Colonic mucosa (tissue), 4 donors: ENCODE data around the gene STARD13. TPM values are rescaled to one million over a fixed set of nuclear protein-coding genes. Genes with fewer than 3 reads are reported as not detected.

ENCODE experiments used
- DNase-seq: peaks from one replicate; pipeline ENCODE4 v3.0.0-alpha.2; 2020
- H3K27ac ChIP-seq: fragments of 200-600 bp; one replicate; pipeline ENCODE4 v1.8.0; 2021
- H3K27me3 ChIP-seq: fragments of 200-600 bp; one replicate; pipeline ENCODE4 v1.8.0; 2021
- H3K36me3 ChIP-seq: fragments of 200-600 bp; one replicate; pipeline ENCODE4 v1.8.0; 2021
- H3K4me1 ChIP-seq: fragments of 200-600 bp; one replicate; pipeline ENCODE4 v1.8.0; 2021; ENCODE audit warnings: mild to moderate bottlenecking
- H3K4me3 ChIP-seq: fragments of 200-600 bp; one replicate; pipeline ENCODE4 v1.8.0; 2021
- H3K9ac ChIP-seq, 2 donors: one replicate each; pipeline ENCODE4 v1.7.0; 2013; ENCODE audit warnings: control low read depth in 2 of 2, low read depth in 2 of 2, low read length in 2 of 2
- H3K9me3 ChIP-seq: fragments of 200-600 bp; one replicate; pipeline ENCODE4 v1.8.0; 2021
- CTCF ChIP-seq: fragments of 200-600 bp; IDR thresholded peaks from one replicate; pipeline ENCODE4 v1.8.0; 2022; ENCODE audit warnings: antibody characterized with exemption, mild to moderate bottlenecking
- intact Hi-C: fragments of 100-400 bp; cut with DNase I; formaldehyde crosslinking; loops from one replicate; pipeline ENCODE4 v1.14.1; 2022
- total RNA-seq, 2 donors: library from RNA; stranded (reverse); fragmentation: NEBNext Ultra II Directional in 1 of 2; extraction: Animal tissue kit (Norgen Biotek cat#: 25700) in 1 of 2; gene quantifications; one replicate each; pipeline ENCODE4 v1.2.1, GENCODE V29; 2021
- donor health status: healthy.
- donor health status: DM: no; HTN: no; CAD: no.
- donor health status: DM: no; HTN: no; CAD: no.

The STARD13 gene
- total RNA-seq, 2 donors from 2014 or later, result 21.3 to 30.2 TPM

- Histone ChIP-seq H3K9ac (no peak overlapping the region), H3K36me3 (no peaks in the 10 kb centered on the region), H3K27me3 (no peaks in the 10 kb centered on the region), H3K4me3 (no peak overlapping the region), H3K4me1 (no peaks in the 10 kb centered on the region), H3K9me3 (no peaks in the 10 kb centered on the region), H3K27ac (no peak overlapping the region)
- intact Hi-C loops, result no loop called here
- DNase-seq, result no peak
- no peak for TF ChIP-seq CTCF
Observed at GRCh38 chr13:33153421-33154404, 131.8 kb downstream of the STARD13 start.

GRCh38 chr13:33152389-33152788 lies 133.2 kb downstream of the STARD13 start:
- no peaks in the 10 kb centered on the region for H3K9me3 ChIP-seq
- H3K4me1 ChIP-seq, result no peaks in the 10 kb centered on the region
- H3K36me3 ChIP-seq, result no peaks in the 10 kb centered on the region
- no peak overlapping the region for H3K4me3 ChIP-seq
- DNase-seq, result no peak
- TF ChIP-seq CTCF, result no peak
- no peak overlapping the region for H3K27ac ChIP-seq
- intact Hi-C loops, result no loop called here
- H3K27me3 ChIP-seq, result no peaks in the 10 kb centered on the region
- no peak overlapping the region for H3K9ac ChIP-seq

- no peak overlapping the region for H3K4me3 ChIP-seq
- no peaks in the 10 kb centered on the region for H3K4me1 ChIP-seq
- no peaks in the 10 kb centered on the region for H3K27me3 ChIP-seq
- no peaks in the 10 kb centered on the region for H3K36me3 ChIP-seq
- TF ChIP-seq CTCF, result no peak
- no peak overlapping the region for H3K27ac ChIP-seq
- intact Hi-C loops, result no loop called here
- DNase-seq, result no peak
- H3K9ac ChIP-seq, result no peak overlapping the region
- H3K9me3 ChIP-seq, result no peaks in the 10 kb centered on the region
Observed at GRCh38 chr13:33150662-33151061, 134.9 kb downstream of the STARD13 start.

GRCh38 chr13:33150126-33150525 lies 135.4 kb downstream of the STARD13 start:
- intact Hi-C loops, result no loop called here
- Histone ChIP-seq H3K27ac (no peak overlapping the region), H3K4me1 (no peaks in the 10 kb centered on the region)

GRCh38 chr13:33147832-33148231 lies 137.7 kb downstream of the STARD13 start:
- Histone ChIP-seq H3K27me3 (no peaks in the 10 kb centered on the region), H3K36me3 (no peaks in the 10 kb centered on the region), H3K27ac (no peak overlapping the region), H3K4me3 (no peak overlapping the region), H3K9ac (no peak overlapping the region), H3K9me3 (no peaks in the 10 kb centered on the region), H3K4me1 (no peaks in the 10 kb centered on the region)
- no peak for TF ChIP-seq CTCF
- intact Hi-C loops, result no loop called here
- no peak for DNase-seq

More at GRCh38 chr13:33150126-33150525, 135.4 kb downstream of the STARD13 start:
- no peak overlapping the region for H3K9ac ChIP-seq
- H3K9me3 ChIP-seq, result no peaks in the 10 kb centered on the region
- no peak overlapping the region for H3K4me3 ChIP-seq
- no peak for DNase-seq
- H3K27me3 ChIP-seq, result no peaks in the 10 kb centered on the region
- no peaks in the 10 kb centered on the region for H3K36me3 ChIP-seq
- no peak for TF ChIP-seq CTCF
